PC-9 (cell line): ENCODE measurements around the gene CENPP.

ENCODE experiments used
- CTCF ChIP-seq: fragments of 200-600 bp; sonication (generic); conservative IDR thresholded peaks from 2 replicates; pipeline ENCODE4 v1.6.1; 2017; ENCODE audit warnings: mixed run types, antibody characterized with exemption, mild to moderate bottlenecking, moderate library complexity
- EZH2 ChIP-seq: fragments of 200-600 bp; sonication (generic); IDR thresholded peaks from 2 replicates; pipeline ENCODE4 v1.8.0; 2017; ENCODE audit warnings: antibody characterized with exemption, low read depth

GRCh38 chr9:92663951-92664350 is 338.2 kb downstream of the CENPP start:
- TF ChIP-seq CTCF: no peak
- no peak for TF ChIP-seq EZH2
